AG08395 (cell line): ENCODE measurements around the gene CA5A.
"Not testable (repeated sequence)": the region's sequence is repeated elsewhere in the genome, so short reads cannot be mapped to it uniquely, and the experiment has no call there.

Experiments
- DNase-seq: peaks from one replicate; pipeline ENCODE4 v3.0.0; 2012; ENCODE audit warnings: mixed read lengths, low spot score

The CA5A gene

GRCh38 chr16:87947356-87948118 is 11.2 kb upstream of the CA5A start:
- no peak for DNase-seq

GRCh38 chr16:87946596-87947347 is 10.4 kb upstream of the CA5A start:
- no peak for DNase-seq

- no peak for DNase-seq
Measured at GRCh38 chr16:87945351-87946042, 9.2 kb upstream of the CA5A start.

- DNase-seq: no peak
Measured at GRCh38 chr16:87942680-87943079, 6.4 kb upstream of the CA5A start.

- DNase-seq: no peak
Measured at GRCh38 chr16:87939562-87940423, 3.5 kb upstream of the CA5A start.

- no peak for DNase-seq
Measured at GRCh38 chr16:87938412-87938949, 2.2 kb upstream of the CA5A start.

- not testable (repeated sequence) for DNase-seq
Measured at GRCh38 chr16:87937231-87937542, 858 bp upstream of the CA5A start.

GRCh38 chr16:87936016-87936374 is 334 bp downstream of the CA5A start:
- DNase-seq: not testable (repeated sequence)

- DNase-seq: not testable (repeated sequence)
Measured at GRCh38 chr16:87934752-87935425, 1.4 kb downstream of the CA5A start.

GRCh38 chr16:87933140-87933495 is 3.2 kb downstream of the CA5A start:
- DNase-seq: no peak

- not testable (repeated sequence) for DNase-seq
Measured at GRCh38 chr16:87932475-87933139, 3.7 kb downstream of the CA5A start.

GRCh38 chr16:87931504-87931903 is 4.8 kb downstream of the CA5A start:
- no peak for DNase-seq

- DNase-seq: peak; percentile 17
Measured at GRCh38 chr16:87930456-87930855, 5.9 kb downstream of the CA5A start.

- DNase-seq: no peak
Measured at GRCh38 chr16:87929986-87930385, 6.3 kb downstream of the CA5A start.

- DNase-seq: no peak
Measured at GRCh38 chr16:87927195-87927562, 9.2 kb downstream of the CA5A start.

- DNase-seq: no peak
Measured at GRCh38 chr16:87926246-87927194, 9.8 kb downstream of the CA5A start.

GRCh38 chr16:87924811-87925670 is 11.3 kb downstream of the CA5A start:
- DNase-seq: no peak

GRCh38 chr16:87924041-87924810 is 12.1 kb downstream of the CA5A start:
- no peak for DNase-seq
